D721Med (cell line): ENCODE data around the gene MROH2B.

Experiments used
- DNase-seq: peaks from one replicate; pipeline ENCODE4 v3.0.0; 2011; ENCODE audit warnings: low spot score; ENCODE audit not compliant: insufficient read length
- FAIRE-seq: peaks from 2 replicates; lab custom pipeline; 2011; peaks lifted over from hg19 to GRCh38; lab: Jason Lieb, UNC
- TF ChIP-seq, protein P1 (sequence below): IDR thresholded peaks from 2 replicates; pipeline ENCODE4 v1.5.1; 2012; ENCODE audit warnings: mild to moderate bottlenecking, control low read depth; ENCODE audit not compliant: insufficient read depth; ENCODE audit errors: missing control alignments

MROH2B gene

DNA sequence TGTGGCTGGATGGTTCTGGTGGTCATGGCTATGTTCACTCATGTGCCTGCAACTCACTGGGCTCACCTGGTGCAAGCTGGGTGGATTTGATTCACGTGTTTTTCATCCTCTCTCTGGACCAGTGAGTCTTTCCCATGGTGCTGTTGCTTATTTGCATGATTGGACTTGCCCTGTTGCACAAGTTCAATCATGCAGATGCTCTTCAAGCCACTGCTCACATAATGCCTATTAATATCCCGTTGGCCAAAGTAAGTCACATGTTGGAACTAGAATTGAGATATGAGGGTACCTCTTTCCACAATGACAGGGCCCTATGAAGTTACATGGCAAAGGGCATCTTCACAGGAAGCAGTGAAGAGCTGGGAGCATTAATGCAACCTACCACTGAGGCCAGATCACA lies 26.5 kb upstream of the MROH2B start:
- TF ChIP-seq, protein P1, sequence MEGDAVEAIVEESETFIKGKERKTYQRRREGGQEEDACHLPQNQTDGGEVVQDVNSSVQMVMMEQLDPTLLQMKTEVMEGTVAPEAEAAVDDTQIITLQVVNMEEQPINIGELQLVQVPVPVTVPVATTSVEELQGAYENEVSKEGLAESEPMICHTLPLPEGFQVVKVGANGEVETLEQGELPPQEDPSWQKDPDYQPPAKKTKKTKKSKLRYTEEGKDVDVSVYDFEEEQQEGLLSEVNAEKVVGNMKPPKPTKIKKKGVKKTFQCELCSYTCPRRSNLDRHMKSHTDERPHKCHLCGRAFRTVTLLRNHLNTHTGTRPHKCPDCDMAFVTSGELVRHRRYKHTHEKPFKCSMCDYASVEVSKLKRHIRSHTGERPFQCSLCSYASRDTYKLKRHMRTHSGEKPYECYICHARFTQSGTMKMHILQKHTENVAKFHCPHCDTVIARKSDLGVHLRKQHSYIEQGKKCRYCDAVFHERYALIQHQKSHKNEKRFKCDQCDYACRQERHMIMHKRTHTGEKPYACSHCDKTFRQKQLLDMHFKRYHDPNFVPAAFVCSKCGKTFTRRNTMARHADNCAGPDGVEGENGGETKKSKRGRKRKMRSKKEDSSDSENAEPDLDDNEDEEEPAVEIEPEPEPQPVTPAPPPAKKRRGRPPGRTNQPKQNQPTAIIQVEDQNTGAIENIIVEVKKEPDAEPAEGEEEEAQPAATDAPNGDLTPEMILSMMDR = no peak
- FAIRE-seq (no peak), DNase-seq (no peak)

DNA sequence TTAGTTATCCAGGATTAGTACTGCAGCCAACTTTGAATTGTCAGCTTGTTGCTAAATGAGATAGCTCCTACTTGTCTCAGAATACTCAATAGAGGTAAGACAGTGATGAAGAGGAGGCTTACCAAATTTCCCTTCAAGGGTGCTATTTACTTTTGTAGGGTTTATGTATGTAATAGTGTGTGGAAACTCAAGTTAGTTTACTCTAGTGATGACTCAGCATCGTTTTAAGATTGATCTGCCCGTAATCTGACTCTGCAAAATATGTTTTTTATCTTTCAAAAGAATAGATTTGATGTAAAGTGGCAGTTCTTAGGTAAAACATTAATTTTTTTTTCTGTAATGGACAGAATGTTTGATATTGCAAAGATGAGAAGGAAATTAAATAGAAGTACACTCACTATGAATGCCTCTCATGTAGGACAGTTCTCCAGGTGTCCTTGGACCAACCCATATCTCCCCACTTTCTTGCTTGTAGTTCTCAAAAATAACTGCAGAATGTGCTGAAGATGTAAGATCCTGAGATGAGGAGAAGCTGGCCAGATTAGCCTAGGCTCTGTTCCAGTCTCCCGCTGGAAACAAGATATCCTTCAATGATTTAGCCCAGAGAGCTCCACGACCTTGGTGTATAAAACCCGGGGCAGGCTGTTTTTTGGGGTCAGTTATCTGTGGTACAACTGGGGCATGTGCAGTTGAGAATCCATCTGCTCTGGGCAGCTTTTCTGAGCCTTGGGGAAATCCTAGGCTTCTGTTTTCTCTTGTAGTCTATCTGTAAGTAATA lies 24.4 kb upstream of the MROH2B start:
- FAIRE-seq (no peak), DNase-seq (no peak)
- TF ChIP-seq, protein P1 = no peak

DNA sequence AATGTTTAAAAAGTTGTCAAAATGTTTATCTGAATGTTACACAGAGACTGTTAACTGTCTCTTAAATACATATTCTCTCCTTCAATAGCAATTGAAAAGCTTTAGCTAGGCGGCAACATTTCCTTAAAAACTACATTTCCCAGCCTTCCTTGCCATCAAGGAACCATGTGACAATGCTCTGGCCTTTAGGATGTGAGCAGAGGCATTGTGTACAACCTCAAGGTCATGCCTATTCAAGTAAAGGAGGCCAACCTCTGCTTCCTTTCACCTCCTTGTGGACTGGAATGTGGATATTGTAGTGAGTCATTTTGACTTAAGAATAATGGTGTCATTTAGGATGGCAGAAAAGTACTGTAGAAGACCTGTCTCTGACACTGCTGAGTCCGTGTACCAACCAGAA lies 23.7 kb upstream of the MROH2B start:
- no peak for DNase-seq
- FAIRE-seq = no peak
- TF ChIP-seq, protein P1 = no peak

DNA sequence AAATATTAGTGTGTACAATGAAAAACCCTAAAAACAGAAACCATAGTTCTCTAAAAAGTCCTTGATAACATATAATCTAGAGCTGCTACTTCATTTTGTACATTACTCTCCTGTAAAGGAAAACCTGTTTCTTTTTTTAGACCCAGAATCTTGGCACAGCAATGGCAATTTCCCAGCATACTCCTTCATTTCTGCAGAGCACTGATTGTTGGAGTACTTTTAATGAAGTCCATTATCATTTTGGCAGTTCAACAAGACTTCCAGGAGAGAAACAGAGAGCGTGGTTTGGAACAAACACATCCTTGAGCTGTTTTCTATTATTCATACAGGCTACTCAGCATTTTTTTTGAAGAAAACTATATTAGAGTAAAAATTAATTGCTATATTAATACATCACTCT lies 22.7 kb upstream of the MROH2B start:
- TF ChIP-seq, protein P1 = no peak
- no peak for FAIRE-seq

DNA sequence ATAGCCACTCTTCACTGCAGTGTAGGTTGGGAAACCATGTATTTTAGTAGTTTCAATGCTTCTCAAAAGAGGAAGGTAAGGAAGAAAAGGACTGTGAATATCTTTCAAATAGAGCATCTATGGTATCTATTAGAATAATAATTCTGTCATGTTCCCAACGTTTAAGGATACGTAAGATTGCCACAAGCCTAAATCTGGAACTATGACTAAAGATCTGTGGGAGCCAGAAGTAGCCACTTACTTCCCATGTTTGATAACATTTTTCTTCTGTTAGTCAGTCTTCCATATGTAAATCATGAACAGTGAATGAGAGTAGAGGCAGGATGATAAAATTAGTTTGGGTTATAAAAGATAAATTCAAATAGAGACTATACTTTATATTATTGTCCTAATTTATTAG lies 16.3 kb upstream of the MROH2B start:
- TF ChIP-seq, protein P1 = no peak
- FAIRE-seq (no peak), DNase-seq (no peak)

More for the DNA sequence above, 22.7 kb upstream of the MROH2B start:
- no peak for DNase-seq

DNA sequence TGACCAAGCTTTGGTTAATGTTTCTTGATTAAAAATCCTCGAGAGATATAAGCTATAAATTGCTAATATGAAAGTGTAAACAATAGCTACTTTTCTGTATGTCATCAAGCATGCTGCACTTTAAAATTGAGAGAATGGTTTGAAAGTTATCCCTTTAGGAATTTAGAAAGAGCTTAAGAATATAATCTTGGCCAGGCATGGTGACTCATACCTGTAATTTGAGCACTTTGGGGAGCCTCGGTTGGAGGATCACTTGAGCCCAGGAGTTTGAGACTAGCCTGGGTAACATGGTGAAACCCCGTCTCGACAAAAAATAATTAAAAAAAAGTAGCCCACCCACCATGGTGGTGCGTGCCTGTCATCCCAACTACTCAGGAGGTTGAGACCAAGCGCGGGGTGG lies 12.2 kb upstream of the MROH2B start:
- DNase-seq (no peak), FAIRE-seq (no peak)

DNA sequence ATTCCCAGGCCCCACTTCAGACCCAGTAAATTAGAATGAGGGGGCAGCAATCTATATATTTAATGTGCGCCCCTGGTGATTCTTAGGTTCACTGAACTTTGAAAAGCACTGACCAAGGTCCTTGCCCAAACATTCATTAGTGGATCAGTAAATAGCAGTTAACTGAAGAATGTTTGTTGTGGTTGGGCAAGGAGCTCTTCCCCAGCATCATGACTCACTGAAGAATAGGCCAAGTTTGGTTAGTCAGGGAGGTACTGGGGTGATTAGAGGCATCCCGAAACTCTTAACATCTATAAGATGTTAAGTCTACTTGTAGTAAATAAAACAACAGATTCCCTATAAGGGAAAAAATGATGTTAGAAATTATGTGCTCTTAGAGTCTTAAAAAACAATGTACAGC lies 833 bp upstream of the MROH2B start:
- TF ChIP-seq, protein P1 = no peak
- FAIRE-seq (no peak), DNase-seq (no peak)

More for the DNA sequence above, 12.2 kb upstream of the MROH2B start:
- TF ChIP-seq, protein P1 = no peak
